Vagina (tissue), 2 donors: ENCODE data around the gene ULK2. TPM values are rescaled to one million over a fixed set of nuclear protein-coding genes. Genes with fewer than 3 reads are reported as not detected.

Experiments
- DNase-seq, 2 donors: peaks; one replicate each; pipeline ENCODE4 v3.0.0-alpha.2; 2017; ENCODE audit errors: extremely low spot score in 2 of 2
- H3K27ac ChIP-seq: fragments of 200-600 bp; sonication (generic); one replicate; pipeline ENCODE4 v1.5.1; 2019
- H3K27me3 ChIP-seq: fragments of 200-600 bp; sonication (generic); one replicate; pipeline ENCODE4 v1.5.1; 2019
- H3K36me3 ChIP-seq, 2 donors: fragments of 200-600 bp; sonication (generic); one replicate each; pipeline ENCODE4 v1.5.1; 2017 to 2019
- H3K4me1 ChIP-seq: fragments of 200-600 bp; sonication (generic); one replicate; pipeline ENCODE4 v1.5.1; 2019
- H3K4me3 ChIP-seq, 2 donors: fragments of 200-600 bp; sonication (generic); 1 replicate in 1 of 2; 2 replicates in 1 of 2; pipeline ENCODE4 v1.5.1; 2016 to 2019
- H3K9me3 ChIP-seq: fragments of 200-600 bp; sonication (generic); one replicate; pipeline ENCODE4 v1.5.1; 2019
- CTCF ChIP-seq, 3 experiments: fragments of 450-650 bp in 2 of 3; fragments of 200-600 bp in 1 of 3; sonication (generic) in 1 of 3; IDR thresholded peaks; one replicate each; pipeline ENCODE4 v1.5.1; 2017 to 2019; ENCODE audit warnings: antibody characterized with exemption in 3 of 3, mild to moderate bottlenecking in 2 of 3, moderate library complexity in 2 of 3
- POLR2A ChIP-seq, 2 donors: fragments of 450-650 bp; IDR thresholded peaks; one replicate each; pipeline ENCODE4 v1.6.1; 2017; ENCODE audit warnings: antibody characterized with exemption in 2 of 2, mild to moderate bottlenecking in 2 of 2, moderate library complexity in 2 of 2
- POLR2AphosphoS5 ChIP-seq, 2 donors: sonication (generic); formaldehyde crosslinking; IDR thresholded peaks; one replicate each; pipeline ENCODE4 v1.9.0; 2017; ENCODE audit warnings: antibody characterized with exemption in 2 of 2, mild to moderate bottlenecking in 2 of 2, low read depth in 1 of 2; ENCODE audit not compliant: insufficient read depth in 1 of 2
- intact Hi-C: fragments of 100-400 bp; cut with DNase I; formaldehyde crosslinking; loops from one replicate; pipeline ENCODE4 v1.15.1; 2023
- total RNA-seq: library from RNA; depleted of rRNA; stranded (reverse); fragments of >200 nt; gene quantifications from one replicate; pipeline ENCODE4 v1.2.3, GENCODE V29; 2016

Gene ULK2
- total RNA-seq, 1 donor from 2014 or later = 25.3 TPM

GRCh38 chr17:19757536-19758180, 110.1 kb downstream of the ULK2 start:
- intact Hi-C loops = no loop called here
- Histone ChIP-seq H3K36me3 (no peaks in the 10 kb centered on the region), H3K4me1 (peaks cover 21% of the 10 kb centered on the region), H3K27me3 (no peaks in the 10 kb centered on the region), H3K4me3 (no peak overlapping the region), H3K9me3 (no peaks in the 10 kb centered on the region), H3K27ac (no peak overlapping the region)
- DNase-seq = no peak
- TF ChIP-seq CTCF (IDR thresholded peaks at IDR 0.05) = no peak
- no peak for TF ChIP-seq POLR2AphosphoS5 (IDR thresholded peaks at IDR 0.05; ENCODE audit: insufficient read depth in 1 of 2, low read depth in 1 of 2)
- TF ChIP-seq POLR2A (IDR thresholded peaks at IDR 0.05) = no peak

- intact Hi-C loops = no loop called here
- Histone ChIP-seq H3K4me1 (peaks cover 24% of the 10 kb centered on the region), H3K27me3 (no peaks in the 10 kb centered on the region), H3K27ac (no peak overlapping the region), H3K9me3 (no peaks in the 10 kb centered on the region), H3K4me3 (no peak overlapping the region), H3K36me3 (no peaks in the 10 kb centered on the region)
- no peak for TF ChIP-seq POLR2A (IDR thresholded peaks at IDR 0.05)
- TF ChIP-seq POLR2AphosphoS5 (IDR thresholded peaks at IDR 0.05; ENCODE audit: insufficient read depth in 1 of 2, low read depth in 1 of 2) = no peak
- TF ChIP-seq CTCF (IDR thresholded peaks at IDR 0.05) = no peak
- no peak for DNase-seq
Observed at GRCh38 chr17:19756546-19756945, 111.2 kb downstream of the ULK2 start.

DNA sequence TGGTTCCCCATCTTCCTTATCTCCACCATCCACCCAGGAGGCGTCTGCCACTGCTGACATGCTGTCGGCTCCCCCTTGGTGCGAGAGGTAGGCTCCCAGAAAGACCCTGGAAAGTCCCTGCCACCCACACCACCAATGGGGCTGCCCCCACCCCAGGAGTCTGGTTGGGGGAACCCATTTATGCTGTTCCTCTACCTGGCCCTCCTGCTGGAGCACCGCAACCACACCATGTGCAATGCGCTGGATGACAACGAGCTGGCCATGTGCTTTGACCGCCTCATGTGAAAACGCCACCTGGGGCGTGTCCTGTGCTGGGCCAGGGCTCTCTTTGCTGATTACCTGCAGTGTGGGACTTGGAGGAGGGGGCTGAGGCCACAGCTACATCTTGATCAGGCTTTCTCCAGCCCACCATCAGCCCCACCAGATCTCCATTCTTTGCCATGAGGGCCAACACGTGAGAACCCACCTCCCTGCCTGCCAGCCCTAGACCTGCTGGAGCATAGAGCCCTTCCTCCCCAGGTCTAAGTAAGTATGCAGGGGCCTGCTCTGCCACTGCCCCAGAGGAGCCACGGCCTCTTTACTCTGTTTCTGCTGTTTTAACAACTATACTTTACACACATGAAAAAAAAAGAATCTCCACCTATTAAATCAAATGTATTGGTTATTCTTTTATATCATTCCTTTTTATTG, 111.8 kb downstream of the ULK2 start:
- DNase-seq = no peak
- peaks cover 27% of the 10 kb centered on the region for H3K4me1 ChIP-seq
- intact Hi-C loops = no loop called here
- H3K36me3 ChIP-seq = no peaks in the 10 kb centered on the region
- H3K27ac ChIP-seq = no peak overlapping the region
- H3K4me3 ChIP-seq = no peak overlapping the region
- H3K9me3 ChIP-seq = no peaks in the 10 kb centered on the region
- H3K27me3 ChIP-seq = no peaks in the 10 kb centered on the region
- TF ChIP-seq POLR2A (IDR thresholded peaks at IDR 0.05) (no peak), POLR2AphosphoS5 (IDR thresholded peaks at IDR 0.05; ENCODE audit: insufficient read depth in 1 of 2, low read depth in 1 of 2) (no peak), CTCF (IDR thresholded peaks at IDR 0.05) (no peak)

DNA sequence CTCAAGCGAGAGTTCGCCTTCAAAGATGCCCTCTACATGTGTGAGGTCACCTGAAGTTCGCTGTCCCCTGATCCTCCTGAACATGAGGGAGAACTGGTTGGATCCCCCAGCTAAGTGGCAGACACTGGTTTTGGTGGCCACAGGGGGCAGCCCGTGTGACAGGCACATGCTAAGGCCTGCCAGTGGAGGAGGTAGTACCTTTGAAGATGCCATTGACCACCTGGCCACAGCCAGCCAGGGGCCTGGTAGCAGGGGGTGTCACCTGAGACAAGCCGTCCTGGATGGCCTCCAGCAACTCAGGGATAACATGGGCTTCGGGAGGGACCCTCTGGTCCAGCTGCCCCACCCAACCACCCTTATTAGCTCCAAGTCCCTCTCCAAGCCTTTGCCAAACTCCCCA, 112.3 kb downstream of the ULK2 start:
- Histone ChIP-seq H3K4me1 (peaks cover 27% of the 10 kb centered on the region), H3K27ac (no peak overlapping the region), H3K36me3 (no peaks in the 10 kb centered on the region), H3K9me3 (no peaks in the 10 kb centered on the region), H3K27me3 (no peaks in the 10 kb centered on the region), H3K4me3 (no peak overlapping the region)
- no peak for TF ChIP-seq POLR2A (IDR thresholded peaks at IDR 0.05)
- TF ChIP-seq CTCF (IDR thresholded peaks at IDR 0.05) = no peak
- TF ChIP-seq POLR2AphosphoS5 (IDR thresholded peaks at IDR 0.05; ENCODE audit: insufficient read depth in 1 of 2, low read depth in 1 of 2) = no peak
- no peak for DNase-seq
- intact Hi-C loops = no loop called here
